IMR-90 (cell line): ENCODE data around the gene RAD18.

Experiments used
- MAFK ChIP-seq: IDR thresholded peaks from 2 replicates; pipeline ENCODE4 v1.6.1; 2012; ENCODE audit warnings: low read depth, low read length, improper control_type of control experiment
- MXI1 ChIP-seq: IDR thresholded peaks from 2 replicates; pipeline ENCODE4 v1.6.1; 2012; ENCODE audit warnings: low read depth, mild to moderate bottlenecking, low read length, moderate library complexity, borderline replicate concordance
- POLR2A ChIP-seq: IDR thresholded peaks from 2 replicates; pipeline ENCODE4 v1.6.1; 2012; ENCODE audit warnings: mild to moderate bottlenecking, low read depth, low read length
- TF ChIP-seq, protein P1 (sequence below): conservative IDR thresholded peaks from 2 replicates; pipeline ENCODE4 v1.5.1; 2012; ENCODE audit warnings: mild to moderate bottlenecking, low read depth, low read length, improper control_type of control experiment

DNA sequence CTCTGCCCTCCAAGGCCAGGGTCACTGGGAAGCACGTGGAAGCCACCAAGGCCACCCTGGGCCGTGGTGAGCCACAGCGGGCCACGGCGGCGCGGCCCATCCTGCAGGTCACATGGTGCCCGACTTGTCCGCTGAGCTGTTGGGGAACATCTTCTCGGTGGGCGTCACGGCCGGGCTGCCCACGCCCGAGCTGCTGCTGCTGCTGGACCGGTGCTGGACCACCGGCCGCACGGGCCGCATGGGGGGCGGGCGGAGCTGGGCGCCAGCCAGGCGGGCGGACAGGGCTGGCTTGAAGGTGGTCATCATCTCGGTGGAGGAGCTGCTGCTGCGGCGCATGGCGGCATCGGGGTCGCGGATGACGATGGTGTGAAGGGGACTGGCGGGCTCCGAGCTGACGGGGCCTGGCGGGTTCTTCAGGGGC is 22.1 kb upstream of the RAD18 start:
- TF ChIP-seq POLR2A, result no peak
- TF ChIP-seq, protein P1, sequence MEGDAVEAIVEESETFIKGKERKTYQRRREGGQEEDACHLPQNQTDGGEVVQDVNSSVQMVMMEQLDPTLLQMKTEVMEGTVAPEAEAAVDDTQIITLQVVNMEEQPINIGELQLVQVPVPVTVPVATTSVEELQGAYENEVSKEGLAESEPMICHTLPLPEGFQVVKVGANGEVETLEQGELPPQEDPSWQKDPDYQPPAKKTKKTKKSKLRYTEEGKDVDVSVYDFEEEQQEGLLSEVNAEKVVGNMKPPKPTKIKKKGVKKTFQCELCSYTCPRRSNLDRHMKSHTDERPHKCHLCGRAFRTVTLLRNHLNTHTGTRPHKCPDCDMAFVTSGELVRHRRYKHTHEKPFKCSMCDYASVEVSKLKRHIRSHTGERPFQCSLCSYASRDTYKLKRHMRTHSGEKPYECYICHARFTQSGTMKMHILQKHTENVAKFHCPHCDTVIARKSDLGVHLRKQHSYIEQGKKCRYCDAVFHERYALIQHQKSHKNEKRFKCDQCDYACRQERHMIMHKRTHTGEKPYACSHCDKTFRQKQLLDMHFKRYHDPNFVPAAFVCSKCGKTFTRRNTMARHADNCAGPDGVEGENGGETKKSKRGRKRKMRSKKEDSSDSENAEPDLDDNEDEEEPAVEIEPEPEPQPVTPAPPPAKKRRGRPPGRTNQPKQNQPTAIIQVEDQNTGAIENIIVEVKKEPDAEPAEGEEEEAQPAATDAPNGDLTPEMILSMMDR, result no peak
- no peak for TF ChIP-seq MXI1
- TF ChIP-seq MAFK, result no peak
